ENCODE data around the gene SMARCA5.
A peak's percentile ranks its signal among the peaks of the same experiment; 100 is the strongest.

SMARCA5 gene

GRCh38 chr4:143513314-143514168, at the start of gene SMARCA5:
Gene SMARCA5 (plus strand): TSS chr4:143513702. CDS start chr4:143513925, 223 bp downstream.
- H3K9me3 ChIP-seq (ENCODE audit: low read depth, low read length): no peaks in the 10 kb centered on the region
- H3K36me3 ChIP-seq (ENCODE audit: insufficient read depth, low read length): peaks cover 23% of the 10 kb centered on the region
- TF ChIP-seq POLR2AphosphoS5 (IDR thresholded peaks at IDR 0.05; ENCODE audit: borderline replicate concordance, low read depth, low read length) (peak; percentile 93), FOXP2 (optimal IDR thresholded peaks at IDR 0.05; ENCODE audit: control extremely low read depth, extremely low read length, insufficient read depth) (no peak)
- peak within 1 kb of the TSS; percentile 85 for H3K9ac ChIP-seq (ENCODE audit: insufficient read length)
- H3K27ac ChIP-seq: peak within 1 kb of the TSS; percentile 87
- peak within 1 kb of the TSS; percentile 84 for H3K4me3 ChIP-seq
- DNase-seq (ENCODE audit: low read depth, low spot score): peak; percentile 94

- H3K27ac ChIP-seq: no peak overlapping the region
- no peak for DNase-seq (ENCODE audit: low read depth, low spot score)
- H3K36me3 ChIP-seq (ENCODE audit: insufficient read depth, low read length): no peaks in the 10 kb centered on the region
- H3K4me3 ChIP-seq: no peak overlapping the region
- H3K9ac ChIP-seq (ENCODE audit: insufficient read length): no peak overlapping the region
- TF ChIP-seq FOXP2 (optimal IDR thresholded peaks at IDR 0.05; ENCODE audit: control extremely low read depth, extremely low read length, insufficient read depth) (no peak), POLR2AphosphoS5 (IDR thresholded peaks at IDR 0.05; ENCODE audit: borderline replicate concordance, low read depth, low read length) (no peak), EZH2 (IDR thresholded peaks at IDR 0.05) (no peak)
- no peaks in the 10 kb centered on the region for H3K9me3 ChIP-seq (ENCODE audit: low read depth, low read length)
Measured at GRCh38 chr4:143473334-143474126, 40.0 kb upstream of the SMARCA5 start.

GRCh38 chr4:143477487-143477886, 36.0 kb upstream of the SMARCA5 start:
- Histone ChIP-seq H3K36me3 (ENCODE audit: insufficient read depth, low read length) (no peaks in the 10 kb centered on the region), H3K9me3 (ENCODE audit: low read depth, low read length) (no peaks in the 10 kb centered on the region), H3K27ac (no peak overlapping the region), H3K9ac (ENCODE audit: insufficient read length) (no peak overlapping the region), H3K4me3 (no peak overlapping the region)
- TF ChIP-seq FOXP2 (optimal IDR thresholded peaks at IDR 0.05; ENCODE audit: control extremely low read depth, extremely low read length, insufficient read depth) (no peak), EZH2 (IDR thresholded peaks at IDR 0.05) (no peak), POLR2AphosphoS5 (IDR thresholded peaks at IDR 0.05; ENCODE audit: borderline replicate concordance, low read depth, low read length) (no peak)
- DNase-seq (ENCODE audit: low read depth, low spot score): no peak

GRCh38 chr4:143481361-143481760, 32.1 kb upstream of the SMARCA5 start:
- no peak overlapping the region for H3K27ac ChIP-seq
- H3K4me3 ChIP-seq: no peak overlapping the region
- H3K9me3 ChIP-seq (ENCODE audit: low read depth, low read length): no peaks in the 10 kb centered on the region
- no peak for DNase-seq (ENCODE audit: low read depth, low spot score)
- no peak overlapping the region for H3K9ac ChIP-seq (ENCODE audit: insufficient read length)
- no peaks in the 10 kb centered on the region for H3K36me3 ChIP-seq (ENCODE audit: insufficient read depth, low read length)
- no peak for TF ChIP-seq POLR2AphosphoS5 (IDR thresholded peaks at IDR 0.05; ENCODE audit: borderline replicate concordance, low read depth, low read length)

GRCh38 chr4:143482840-143483239, 30.7 kb upstream of the SMARCA5 start:
- no peak for TF ChIP-seq EZH2 (IDR thresholded peaks at IDR 0.05)
- no peak for TF ChIP-seq FOXP2 (optimal IDR thresholded peaks at IDR 0.05; ENCODE audit: control extremely low read depth, extremely low read length, insufficient read depth)
- TF ChIP-seq POLR2AphosphoS5 (IDR thresholded peaks at IDR 0.05; ENCODE audit: borderline replicate concordance, low read depth, low read length): no peak
- H3K4me3 ChIP-seq: no peak overlapping the region
- H3K9ac ChIP-seq (ENCODE audit: insufficient read length): no peak overlapping the region
- H3K9me3 ChIP-seq (ENCODE audit: low read depth, low read length): no peaks in the 10 kb centered on the region
- peak; percentile 42 for DNase-seq (ENCODE audit: low read depth, low spot score)
- no peaks in the 10 kb centered on the region for H3K36me3 ChIP-seq (ENCODE audit: insufficient read depth, low read length)
- H3K27ac ChIP-seq: no peak overlapping the region

GRCh38 chr4:143486314-143486713, 27.2 kb upstream of the SMARCA5 start:
- TF ChIP-seq POLR2AphosphoS5 (IDR thresholded peaks at IDR 0.05; ENCODE audit: borderline replicate concordance, low read depth, low read length): no peak
- Histone ChIP-seq H3K27ac (no peak overlapping the region), H3K9me3 (ENCODE audit: low read depth, low read length) (no peaks in the 10 kb centered on the region), H3K36me3 (ENCODE audit: insufficient read depth, low read length) (no peaks in the 10 kb centered on the region), H3K4me3 (no peak overlapping the region), H3K9ac (ENCODE audit: insufficient read length) (no peak overlapping the region)
- no peak for DNase-seq (ENCODE audit: low read depth, low spot score)

GRCh38 chr4:143488687-143489086, 24.8 kb upstream of the SMARCA5 start:
- no peak for DNase-seq (ENCODE audit: low read depth, low spot score)
- no peaks in the 10 kb centered on the region for H3K9me3 ChIP-seq (ENCODE audit: low read depth, low read length)
- no peak overlapping the region for H3K27ac ChIP-seq
- TF ChIP-seq FOXP2 (optimal IDR thresholded peaks at IDR 0.05; ENCODE audit: control extremely low read depth, extremely low read length, insufficient read depth) (no peak), POLR2AphosphoS5 (IDR thresholded peaks at IDR 0.05; ENCODE audit: borderline replicate concordance, low read depth, low read length) (no peak), EZH2 (IDR thresholded peaks at IDR 0.05) (no peak)
- H3K36me3 ChIP-seq (ENCODE audit: insufficient read depth, low read length): no peaks in the 10 kb centered on the region
- H3K4me3 ChIP-seq: no peak overlapping the region
- H3K9ac ChIP-seq (ENCODE audit: insufficient read length): no peak overlapping the region

GRCh38 chr4:143489106-143489505, 24.4 kb upstream of the SMARCA5 start:
- no peak overlapping the region for H3K27ac ChIP-seq

More at GRCh38 chr4:143489106-143489505, 24.4 kb upstream of the SMARCA5 start:
- Histone ChIP-seq H3K4me3 (no peak overlapping the region), H3K9me3 (ENCODE audit: low read depth, low read length) (no peaks in the 10 kb centered on the region), H3K9ac (ENCODE audit: insufficient read length) (no peak overlapping the region), H3K36me3 (ENCODE audit: insufficient read depth, low read length) (no peaks in the 10 kb centered on the region)
- no peak for DNase-seq (ENCODE audit: low read depth, low spot score)
- TF ChIP-seq FOXP2 (optimal IDR thresholded peaks at IDR 0.05; ENCODE audit: control extremely low read depth, extremely low read length, insufficient read depth): no peak
- TF ChIP-seq EZH2 (IDR thresholded peaks at IDR 0.05): no peak
- no peak for TF ChIP-seq POLR2AphosphoS5 (IDR thresholded peaks at IDR 0.05; ENCODE audit: borderline replicate concordance, low read depth, low read length)

All from SK-N-MC (cell line).